ENCODE results near the gene PUS3.
"Not testable (repeated sequence)": the region's sequence is repeated elsewhere in the genome, so short reads cannot be mapped to it uniquely, and the experiment has no call there.

- not testable (repeated sequence) for TF ChIP-seq CTCF, POLR2A (IDR thresholded peaks at IDR 0.05)
These were observed 40.2 kb downstream of the PUS3 start for GRCh38 chr11:125862786-125863185.

Measured in lower leg skin (tissue), 3 donors.